ENCODE data around the gene MMP14.
A peak's percentile ranks its signal among the peaks of the same experiment; 100 is the strongest.

The MMP14 gene

GRCh38 chr14:22870811-22871223 lies 34.4 kb downstream of the MMP14 start:
- Histone ChIP-seq H3K9me3 (ENCODE audit: insufficient read depth, low read length) (no peaks in the 10 kb centered on the region), H3K27me3 (ENCODE audit: insufficient read depth, insufficient read length) (no peaks in the 10 kb centered on the region), H3K4me3 (ENCODE audit: insufficient read length, low read depth) (peak overlapping the region; percentile 76), H3K9ac (ENCODE audit: insufficient read length, low read depth) (no peak overlapping the region), H3K4me1 (ENCODE audit: insufficient read depth, insufficient read length) (no peaks in the 10 kb centered on the region), H3K36me3 (ENCODE audit: insufficient read depth, insufficient read length, low read length) (peaks cover 11% of the 10 kb centered on the region)
- no peak for DNase-seq (ENCODE audit: low read depth, low spot score)
- TF ChIP-seq YY1 (IDR thresholded peaks at IDR 0.05; ENCODE audit: insufficient read depth, insufficient read length) (no peak), ZNF274 (IDR thresholded peaks at IDR 0.05; ENCODE audit: low read depth, low read length) (no peak), SUZ12 (IDR thresholded peaks at IDR 0.05; ENCODE audit: extremely low read depth, insufficient read depth, insufficient read length) (no peak)

- Histone ChIP-seq H3K4me1 (ENCODE audit: insufficient read depth, insufficient read length) (no peaks in the 10 kb centered on the region), H3K9ac (ENCODE audit: insufficient read length, low read depth) (peak within 1 kb of the TSS; percentile 85), H3K9me3 (ENCODE audit: insufficient read depth, low read length) (no peaks in the 10 kb centered on the region), H3K27me3 (ENCODE audit: insufficient read depth, insufficient read length) (no peaks in the 10 kb centered on the region), H3K4me3 (ENCODE audit: insufficient read length, low read depth) (peak within 1 kb of the TSS; percentile 76), H3K36me3 (ENCODE audit: insufficient read depth, insufficient read length, low read length) (peaks cover 17% of the 10 kb centered on the region)
- DNase-seq (ENCODE audit: low read depth, low spot score), result no peak
- TF ChIP-seq SUZ12 (IDR thresholded peaks at IDR 0.05; ENCODE audit: extremely low read depth, insufficient read depth, insufficient read length) (no peak), ZNF274 (IDR thresholded peaks at IDR 0.05; ENCODE audit: low read depth, low read length) (no peak), YY1 (IDR thresholded peaks at IDR 0.05; ENCODE audit: insufficient read depth, insufficient read length) (no peak)
Observed at GRCh38 chr14:22871224-22872032, 35.0 kb downstream of the MMP14 start, which contains the start of gene LRP10. TSS of gene LRP10 (plus strand) at chr14:22871740. CDS start at chr14:22872304, 564 bp downstream.

GRCh38 chr14:22872033-22872832 lies 35.8 kb downstream of the MMP14 start:
- no peaks in the 10 kb centered on the region for H3K4me1 ChIP-seq (ENCODE audit: insufficient read depth, insufficient read length)
- TF ChIP-seq YY1 (IDR thresholded peaks at IDR 0.05; ENCODE audit: insufficient read depth, insufficient read length) (no peak), ZNF274 (IDR thresholded peaks at IDR 0.05; ENCODE audit: low read depth, low read length) (no peak), SUZ12 (IDR thresholded peaks at IDR 0.05; ENCODE audit: extremely low read depth, insufficient read depth, insufficient read length) (no peak)
- peaks cover 25% of the 10 kb centered on the region for H3K36me3 ChIP-seq (ENCODE audit: insufficient read depth, insufficient read length, low read length)
- H3K9ac ChIP-seq (ENCODE audit: insufficient read length, low read depth), result peak overlapping the region; percentile 85
- H3K27me3 ChIP-seq (ENCODE audit: insufficient read depth, insufficient read length), result no peaks in the 10 kb centered on the region
- H3K9me3 ChIP-seq (ENCODE audit: insufficient read depth, low read length), result no peaks in the 10 kb centered on the region
- no peak for DNase-seq (ENCODE audit: low read depth, low spot score)
- H3K4me3 ChIP-seq (ENCODE audit: insufficient read length, low read depth), result peak overlapping the region; percentile 76

- peak overlapping the region; percentile 76 for H3K4me3 ChIP-seq (ENCODE audit: insufficient read length, low read depth)
Observed at GRCh38 chr14:22872833-22873520, 36.6 kb downstream of the MMP14 start.

GRCh38 chr14:22875003-22875747 lies 38.8 kb downstream of the MMP14 start:
- no peaks in the 10 kb centered on the region for H3K9me3 ChIP-seq (ENCODE audit: insufficient read depth, low read length)
- H3K4me1 ChIP-seq (ENCODE audit: insufficient read depth, insufficient read length), result no peaks in the 10 kb centered on the region
- H3K4me3 ChIP-seq (ENCODE audit: insufficient read length, low read depth), result no peak overlapping the region
- H3K9ac ChIP-seq (ENCODE audit: insufficient read length, low read depth), result no peak overlapping the region
- no peaks in the 10 kb centered on the region for H3K27me3 ChIP-seq (ENCODE audit: insufficient read depth, insufficient read length)
- no peak for DNase-seq (ENCODE audit: low read depth, low spot score)
- TF ChIP-seq ZNF274 (IDR thresholded peaks at IDR 0.05; ENCODE audit: low read depth, low read length) (no peak), YY1 (IDR thresholded peaks at IDR 0.05; ENCODE audit: insufficient read depth, insufficient read length) (no peak), SUZ12 (IDR thresholded peaks at IDR 0.05; ENCODE audit: extremely low read depth, insufficient read depth, insufficient read length) (no peak)
- peaks cover 30% of the 10 kb centered on the region for H3K36me3 ChIP-seq (ENCODE audit: insufficient read depth, insufficient read length, low read length)

More at GRCh38 chr14:22872833-22873520, 36.6 kb downstream of the MMP14 start:
- H3K36me3 ChIP-seq (ENCODE audit: insufficient read depth, insufficient read length, low read length), result peaks cover 28% of the 10 kb centered on the region
- H3K9ac ChIP-seq (ENCODE audit: insufficient read length, low read depth), result peak overlapping the region; percentile 5
- no peaks in the 10 kb centered on the region for H3K9me3 ChIP-seq (ENCODE audit: insufficient read depth, low read length)
- no peaks in the 10 kb centered on the region for H3K27me3 ChIP-seq (ENCODE audit: insufficient read depth, insufficient read length)
- TF ChIP-seq ZNF274 (IDR thresholded peaks at IDR 0.05; ENCODE audit: low read depth, low read length), result no peak
- no peak for TF ChIP-seq YY1 (IDR thresholded peaks at IDR 0.05; ENCODE audit: insufficient read depth, insufficient read length)
- no peak for TF ChIP-seq SUZ12 (IDR thresholded peaks at IDR 0.05; ENCODE audit: extremely low read depth, insufficient read depth, insufficient read length)
- H3K4me1 ChIP-seq (ENCODE audit: insufficient read depth, insufficient read length), result no peaks in the 10 kb centered on the region
- DNase-seq (ENCODE audit: low read depth, low spot score), result no peak

- Histone ChIP-seq H3K36me3 (ENCODE audit: insufficient read depth, insufficient read length, low read length) (peaks cover 30% of the 10 kb centered on the region), H3K4me3 (ENCODE audit: insufficient read length, low read depth) (no peak overlapping the region), H3K4me1 (ENCODE audit: insufficient read depth, insufficient read length) (no peaks in the 10 kb centered on the region), H3K9ac (ENCODE audit: insufficient read length, low read depth) (no peak overlapping the region), H3K27me3 (ENCODE audit: insufficient read depth, insufficient read length) (no peaks in the 10 kb centered on the region), H3K9me3 (ENCODE audit: insufficient read depth, low read length) (no peaks in the 10 kb centered on the region)
- no peak for TF ChIP-seq ZNF274 (IDR thresholded peaks at IDR 0.05; ENCODE audit: low read depth, low read length)
- TF ChIP-seq YY1 (IDR thresholded peaks at IDR 0.05; ENCODE audit: insufficient read depth, insufficient read length), result no peak
- no peak for TF ChIP-seq SUZ12 (IDR thresholded peaks at IDR 0.05; ENCODE audit: extremely low read depth, insufficient read depth, insufficient read length)
- no peak for DNase-seq (ENCODE audit: low read depth, low spot score)
Observed at GRCh38 chr14:22875748-22876319, 39.4 kb downstream of the MMP14 start.
